ENCODE measurements around the gene SPATA2L. TPM values are rescaled to one million over a fixed set of nuclear protein-coding genes. Genes with fewer than 3 reads are reported as not detected.

Gene SPATA2L
- total RNA-seq, 1 experiment from 2014 or later: 15.3 TPM

DNA sequence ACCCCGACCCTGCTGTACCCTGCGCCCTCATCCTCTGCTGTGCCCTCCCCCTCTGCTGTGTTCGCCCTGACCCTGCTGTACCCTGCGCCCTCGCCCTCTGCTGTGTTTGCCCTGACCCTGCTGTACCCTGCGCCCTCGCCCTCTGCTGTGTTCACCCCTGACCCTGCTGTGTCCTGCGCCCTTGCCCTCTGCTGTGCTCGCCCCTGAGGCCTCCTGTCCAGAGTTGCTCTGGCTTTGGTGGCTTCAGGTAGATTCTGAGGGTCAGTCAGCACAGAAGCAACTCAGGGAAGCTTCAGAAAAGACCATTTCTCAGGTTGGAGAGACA lies 31.4 kb upstream of the SPATA2L start:
- no peaks in the 10 kb centered on the region for H3K9me2 ChIP-seq (ENCODE audit: insufficient read depth)
- H4K20me1 ChIP-seq (ENCODE audit: insufficient read depth): peaks cover 7% of the 10 kb centered on the region; the same call in 1 of the 2 replicates
- peak in 1 of 2 experiments; percentile 12 for DNase-seq
- H3K36me3 ChIP-seq (ENCODE audit: low read depth): peaks cover 6% of the 10 kb centered on the region
- ChIA-PET POLR2A (ENCODE audit: unreplicated experiment) (no interaction called here), CTCF (interaction anchor here (0.6 kb wide), 1 partner anchor 21 kb away, joined by 4 read pairs; no protein-coding TSS in a partner anchor)
- intact Hi-C loops (cut with micrococcal nuclease; ENCODE audit: unreplicated experiment): no loop called here
- no peaks in the 10 kb centered on the region for H3K4me1 ChIP-seq (replicated peaks; ENCODE audit: insufficient read depth)
- BruUV-seq (replicated peaks): no TSS peak
- H3K27ac ChIP-seq: no peak overlapping the region
- TF ChIP-seq, protein P1, sequence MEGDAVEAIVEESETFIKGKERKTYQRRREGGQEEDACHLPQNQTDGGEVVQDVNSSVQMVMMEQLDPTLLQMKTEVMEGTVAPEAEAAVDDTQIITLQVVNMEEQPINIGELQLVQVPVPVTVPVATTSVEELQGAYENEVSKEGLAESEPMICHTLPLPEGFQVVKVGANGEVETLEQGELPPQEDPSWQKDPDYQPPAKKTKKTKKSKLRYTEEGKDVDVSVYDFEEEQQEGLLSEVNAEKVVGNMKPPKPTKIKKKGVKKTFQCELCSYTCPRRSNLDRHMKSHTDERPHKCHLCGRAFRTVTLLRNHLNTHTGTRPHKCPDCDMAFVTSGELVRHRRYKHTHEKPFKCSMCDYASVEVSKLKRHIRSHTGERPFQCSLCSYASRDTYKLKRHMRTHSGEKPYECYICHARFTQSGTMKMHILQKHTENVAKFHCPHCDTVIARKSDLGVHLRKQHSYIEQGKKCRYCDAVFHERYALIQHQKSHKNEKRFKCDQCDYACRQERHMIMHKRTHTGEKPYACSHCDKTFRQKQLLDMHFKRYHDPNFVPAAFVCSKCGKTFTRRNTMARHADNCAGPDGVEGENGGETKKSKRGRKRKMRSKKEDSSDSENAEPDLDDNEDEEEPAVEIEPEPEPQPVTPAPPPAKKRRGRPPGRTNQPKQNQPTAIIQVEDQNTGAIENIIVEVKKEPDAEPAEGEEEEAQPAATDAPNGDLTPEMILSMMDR (conservative IDR thresholded peaks at IDR 0.05): no peak
- no peak for TF ChIP-seq EZH2 (IDR thresholded peaks at IDR 0.05; ENCODE audit: low read depth)
- no peaks in the 10 kb centered on the region for H3K27me3 ChIP-seq (ENCODE audit: insufficient read depth, low read depth)
- H2AFZ ChIP-seq: no peak overlapping the region
- H3K9me3 ChIP-seq (ENCODE audit: insufficient read depth, low read depth): no peaks in the 10 kb centered on the region
- peaks cover 10% of the 10 kb centered on the region; the same call in 1 of the 2 replicates for H3F3A ChIP-seq (ENCODE audit: insufficient read depth, low read depth)
- no peak overlapping the region for H3K4me3 ChIP-seq
- no peak overlapping the region for H3K4me2 ChIP-seq
- no peaks in the 10 kb centered on the region for H3K79me2 ChIP-seq (ENCODE audit: low read depth)

GRCh38 chr16:89732142-89732917 lies 30.8 kb upstream of the SPATA2L start:
- H3K4me3 ChIP-seq: no peak overlapping the region
- no peaks in the 10 kb centered on the region for H3K9me3 ChIP-seq (ENCODE audit: insufficient read depth, low read depth)
- H3K36me3 ChIP-seq (ENCODE audit: low read depth): peaks cover 6% of the 10 kb centered on the region
- H2AFZ ChIP-seq: no peak overlapping the region
- no peak overlapping the region for H3K27ac ChIP-seq
- H3K4me2 ChIP-seq: no peak overlapping the region
- H3K9me2 ChIP-seq (ENCODE audit: insufficient read depth): no peaks in the 10 kb centered on the region
- no peaks in the 10 kb centered on the region for H3K27me3 ChIP-seq (ENCODE audit: insufficient read depth, low read depth)
- H3K4me1 ChIP-seq (replicated peaks; ENCODE audit: insufficient read depth): no peaks in the 10 kb centered on the region
- no peaks in the 10 kb centered on the region for H3K79me2 ChIP-seq (ENCODE audit: low read depth)
- TF ChIP-seq EZH2 (IDR thresholded peaks at IDR 0.05; ENCODE audit: low read depth): no peak
- TF ChIP-seq, protein P1 (conservative IDR thresholded peaks at IDR 0.05): no peak
- intact Hi-C loops (cut with micrococcal nuclease; ENCODE audit: unreplicated experiment): no loop called here
- peaks cover 4% of the 10 kb centered on the region; the same call in 1 of the 2 replicates for H4K20me1 ChIP-seq (ENCODE audit: insufficient read depth)
- H3F3A ChIP-seq (ENCODE audit: insufficient read depth, low read depth): peaks cover 10% of the 10 kb centered on the region; the same call in 1 of the 2 replicates
- CTCF ChIA-PET: interaction anchor here (0.6 kb wide), 1 partner anchor 127 kb away, joined by 10 read pairs; no protein-coding TSS in a partner anchor
- POLR2A ChIA-PET (ENCODE audit: unreplicated experiment): interaction anchor here (0.6 kb wide), 1 partner anchor 31 kb away, joined by 8 read pairs; the partner anchor contains the start of gene SPATA2L
- no TSS peak for BruUV-seq (replicated peaks)
- DNase-seq: no peak

- H3K79me2 ChIP-seq (ENCODE audit: low read depth): no peaks in the 10 kb centered on the region
- H4K20me1 ChIP-seq (ENCODE audit: insufficient read depth): no peaks in the 10 kb centered on the region; the same call in 1 of the 2 replicates
These were observed 29.2 kb upstream of the SPATA2L start for GRCh38 chr16:89730610-89731234.

More at GRCh38 chr16:89730610-89731234, 29.2 kb upstream of the SPATA2L start:
- Histone ChIP-seq H3K27me3 (ENCODE audit: insufficient read depth, low read depth) (no peaks in the 10 kb centered on the region), H3F3A (ENCODE audit: insufficient read depth, low read depth) (peaks cover 10% of the 10 kb centered on the region; the same call in 1 of the 2 replicates), H3K9me3 (ENCODE audit: insufficient read depth, low read depth) (no peaks in the 10 kb centered on the region), H3K36me3 (ENCODE audit: low read depth) (no peaks in the 10 kb centered on the region; the same call in 1 of the 2 replicates), H3K4me2 (no peak overlapping the region), H2AFZ (no peak overlapping the region), H3K9me2 (ENCODE audit: insufficient read depth) (no peaks in the 10 kb centered on the region), H3K27ac (no peak overlapping the region), H3K4me1 (replicated peaks; ENCODE audit: insufficient read depth) (no peaks in the 10 kb centered on the region), H3K4me3 (no peak overlapping the region)
- TF ChIP-seq EZH2 (IDR thresholded peaks at IDR 0.05; ENCODE audit: low read depth): no peak
- TF ChIP-seq, protein P1 (conservative IDR thresholded peaks at IDR 0.05): no peak
- ChIA-PET POLR2A (ENCODE audit: unreplicated experiment) (no interaction called here), CTCF (no interaction called here)
- no TSS peak for BruUV-seq (replicated peaks)
- peak in 1 of 2 experiments; percentile 15 for DNase-seq
- intact Hi-C loops (cut with micrococcal nuclease; ENCODE audit: unreplicated experiment): no loop called here
